HG03439 (cell line): ENCODE results near the gene ACACA.

Source experiments
- ATAC-seq: cut with Tn5 transposase; IDR thresholded peaks from one replicate; pipeline ENCODE4 v1.9.1; 2021; ENCODE audit warnings: mild to moderate bottlenecking, moderate library complexity; ENCODE audit not compliant: unreplicated experiment

Gene ACACA

GRCh38 chr17:37142294-37142896 lies 264.2 kb downstream of the ACACA start:
- no peak for ATAC-seq

DNA sequence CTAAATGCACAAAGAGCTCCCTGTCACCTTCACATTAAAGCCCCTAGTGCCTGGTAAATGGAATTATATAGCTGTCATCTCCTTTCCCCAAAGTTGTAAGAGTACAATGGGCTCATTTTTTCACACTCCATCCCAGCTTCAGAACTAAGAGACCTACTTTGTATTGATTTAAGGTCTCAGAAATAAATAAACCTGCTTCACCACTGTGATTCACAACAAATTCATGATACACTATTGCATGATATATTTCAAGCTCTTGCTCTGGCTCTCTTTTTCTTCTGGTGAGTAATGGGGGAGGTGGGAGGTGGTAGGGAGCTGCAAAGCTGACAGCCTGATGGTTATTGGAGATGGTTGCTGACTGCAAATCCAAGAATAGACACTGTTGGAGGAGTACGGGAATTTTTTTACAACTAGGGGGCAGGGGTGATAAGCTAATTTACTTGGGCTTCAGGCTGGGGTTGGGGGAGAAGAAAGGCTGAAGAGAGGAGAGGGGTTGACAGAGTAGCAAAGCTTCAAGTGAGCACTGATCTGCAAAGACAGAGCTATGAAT lies 268.0 kb downstream of the ACACA start:
- ATAC-seq = no peak

DNA sequence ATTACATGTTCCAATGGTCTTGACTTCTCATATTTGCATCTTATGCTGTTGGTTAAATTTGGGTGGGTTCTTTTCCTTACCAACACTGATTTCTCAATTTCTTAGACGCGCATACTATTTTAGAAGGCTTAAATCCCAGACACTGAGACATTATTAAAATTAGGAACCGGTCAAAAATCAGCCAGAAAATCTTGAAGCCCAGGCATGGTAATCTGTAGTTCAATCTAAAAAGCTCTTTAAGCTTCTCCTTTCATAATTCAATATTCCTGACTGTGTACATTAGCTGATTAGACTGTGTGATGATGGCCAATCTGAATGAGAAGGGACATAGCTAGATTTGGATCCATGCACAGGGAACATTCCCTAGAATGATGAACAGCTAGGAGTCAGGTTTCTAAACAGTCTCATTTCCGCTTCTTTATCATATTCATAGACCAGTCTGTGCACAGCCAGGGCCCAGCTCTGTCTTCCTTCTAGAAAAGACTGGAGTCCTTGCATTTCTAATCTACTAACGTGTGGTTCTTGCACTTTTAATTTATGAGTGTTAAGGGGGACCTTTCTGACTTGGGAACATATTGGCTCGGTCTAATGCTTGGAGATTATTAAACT lies 268.6 kb downstream of the ACACA start:
- ATAC-seq = no peak

DNA sequence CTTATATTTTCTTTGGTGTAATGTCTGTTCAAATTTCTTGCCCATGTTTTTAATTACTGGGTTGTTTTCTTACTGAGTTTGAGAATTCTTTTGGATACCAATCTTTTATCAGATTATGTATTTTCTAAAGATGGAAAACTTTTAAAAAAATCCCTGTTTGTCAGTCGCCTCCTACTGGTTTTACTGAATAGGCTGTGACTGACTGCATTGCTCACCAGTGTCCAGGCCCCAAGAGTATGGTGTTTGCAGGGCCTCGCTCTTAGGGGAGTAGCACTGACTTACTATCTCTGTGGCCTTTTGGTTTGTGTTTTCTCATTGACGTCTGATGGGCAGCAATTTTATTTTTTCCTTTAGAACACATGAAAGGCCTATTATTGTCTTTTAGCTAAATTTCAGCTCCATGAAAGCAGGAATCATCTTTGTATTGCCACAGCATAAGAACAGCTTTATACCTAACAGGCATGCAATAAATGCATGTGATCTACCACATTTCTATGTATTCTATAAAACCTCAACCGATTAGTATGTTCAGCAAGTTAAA lies 269.5 kb downstream of the ACACA start:
- no peak for ATAC-seq

DNA sequence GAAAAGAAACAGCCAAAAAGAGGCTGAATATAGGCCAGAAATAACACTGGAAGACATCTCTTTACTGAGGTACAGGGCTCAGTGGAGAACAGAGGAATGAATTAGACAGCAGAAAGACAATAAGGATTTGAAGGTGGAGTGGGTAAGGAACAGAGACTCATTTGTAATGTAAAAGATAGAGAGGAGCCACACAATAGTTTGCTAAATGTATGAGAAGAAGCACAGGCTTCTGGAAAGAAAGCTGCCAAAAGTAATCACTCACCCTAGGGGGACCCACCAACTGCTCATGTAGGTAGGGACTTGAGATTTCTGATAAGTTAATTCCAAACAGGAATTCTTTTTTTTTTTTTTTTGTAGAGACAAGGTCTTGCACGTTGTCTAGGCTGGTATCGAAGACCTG lies 271.1 kb downstream of the ACACA start:
- no peak for ATAC-seq

DNA sequence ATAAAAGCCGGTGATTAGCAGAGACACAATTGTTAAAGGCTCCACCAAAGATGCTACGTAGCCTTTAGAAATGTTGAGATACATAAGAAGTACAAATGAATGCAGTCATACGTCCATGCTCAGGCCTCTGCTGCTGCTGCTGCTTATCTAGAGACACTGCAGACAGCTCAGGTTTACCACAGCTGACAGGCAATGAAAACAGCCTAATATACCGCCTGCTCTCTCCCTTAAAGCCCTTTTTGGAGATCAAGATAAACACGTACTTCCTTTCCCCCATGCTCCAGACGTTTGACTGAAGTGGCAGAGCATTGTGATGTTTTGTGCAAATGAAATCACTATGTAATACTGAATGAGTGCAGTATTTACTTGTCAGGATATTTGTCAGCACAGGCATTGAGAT lies 272.6 kb downstream of the ACACA start:
- ATAC-seq = no peak

DNA sequence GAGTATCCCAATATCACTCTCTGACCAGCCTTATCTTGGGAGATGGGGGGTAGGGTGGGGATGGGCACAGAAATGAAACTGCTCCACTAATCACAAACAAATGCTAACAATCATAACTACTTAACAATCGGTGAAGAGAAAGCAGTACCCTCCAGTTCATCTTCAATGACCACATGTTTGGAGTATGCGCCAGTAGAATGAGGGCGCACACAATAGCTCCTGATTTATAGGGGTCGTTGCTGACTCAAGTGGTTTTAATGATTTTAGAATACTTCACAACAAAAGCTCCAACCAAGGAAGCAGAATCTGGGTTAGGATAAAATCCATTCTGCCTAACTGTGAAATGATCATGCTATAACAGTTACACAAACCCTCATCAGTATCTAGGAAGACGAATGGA lies 273.5 kb downstream of the ACACA start:
- no peak for ATAC-seq

- ATAC-seq = no peak
Observed at GRCh38 chr17:37131669-37132611, 274.7 kb downstream of the ACACA start.

DNA sequence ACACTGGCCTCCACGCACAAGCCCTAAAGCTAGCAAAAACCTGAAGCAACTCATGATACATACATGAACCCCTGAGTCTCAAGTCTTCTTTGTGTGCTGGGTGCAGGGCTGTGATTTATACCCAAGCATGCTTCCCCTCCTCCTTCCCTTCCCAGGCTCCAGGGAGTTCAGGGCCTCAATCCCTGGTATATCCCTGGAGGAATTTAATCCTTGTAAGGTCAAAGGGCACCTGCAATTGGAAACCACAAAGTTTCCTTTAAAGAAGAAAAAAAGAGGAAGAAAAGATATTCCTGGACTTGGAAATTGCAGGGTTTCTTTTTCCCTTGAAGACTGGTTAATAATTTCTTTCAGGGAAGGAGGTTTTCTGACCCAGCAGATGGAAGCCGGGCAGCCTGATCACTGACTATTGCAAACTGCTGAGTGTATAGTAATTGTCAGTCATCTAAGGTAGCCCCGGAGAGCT lies 275.6 kb downstream of the ACACA start:
- no peak for ATAC-seq

DNA sequence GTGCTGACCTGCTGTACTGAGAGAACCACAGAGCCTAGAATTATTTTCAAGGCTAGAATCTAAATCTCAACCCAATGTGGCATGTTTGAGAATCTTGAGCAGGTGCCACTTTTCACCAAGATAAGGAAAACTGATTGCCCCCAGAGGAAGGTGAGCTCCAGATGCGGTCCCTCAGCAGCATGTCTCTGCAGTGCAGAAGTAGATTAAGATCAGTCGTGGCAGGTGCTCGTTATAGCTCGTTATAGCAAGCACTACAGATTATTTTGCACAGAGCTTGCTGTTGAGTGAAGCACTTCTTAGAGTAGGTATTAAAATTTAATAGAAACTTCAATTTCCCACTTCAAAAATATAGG lies 281.8 kb downstream of the ACACA start:
- no peak for ATAC-seq

- no peak for ATAC-seq
Observed at GRCh38 chr17:37123941-37124820, 282.5 kb downstream of the ACACA start.

DNA sequence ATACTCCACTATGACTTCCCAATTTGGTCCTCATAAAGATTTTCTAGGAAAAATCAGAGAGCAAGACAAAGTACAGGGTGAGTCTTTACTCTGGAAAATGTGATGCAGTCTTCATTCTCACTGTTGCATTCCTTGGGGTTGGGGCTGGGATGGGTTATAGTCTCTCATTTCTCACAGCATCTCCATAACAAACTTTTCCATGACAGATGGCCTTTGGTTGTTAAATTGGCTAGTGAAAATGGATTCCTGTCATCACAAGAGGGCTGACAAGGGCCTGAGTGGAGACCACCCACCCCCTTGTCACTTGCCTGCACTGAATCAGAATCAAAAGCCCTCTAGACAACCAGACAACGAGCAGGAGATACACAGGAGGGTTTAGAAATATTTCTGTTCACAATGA lies 283.2 kb downstream of the ACACA start:
- ATAC-seq = no peak

DNA sequence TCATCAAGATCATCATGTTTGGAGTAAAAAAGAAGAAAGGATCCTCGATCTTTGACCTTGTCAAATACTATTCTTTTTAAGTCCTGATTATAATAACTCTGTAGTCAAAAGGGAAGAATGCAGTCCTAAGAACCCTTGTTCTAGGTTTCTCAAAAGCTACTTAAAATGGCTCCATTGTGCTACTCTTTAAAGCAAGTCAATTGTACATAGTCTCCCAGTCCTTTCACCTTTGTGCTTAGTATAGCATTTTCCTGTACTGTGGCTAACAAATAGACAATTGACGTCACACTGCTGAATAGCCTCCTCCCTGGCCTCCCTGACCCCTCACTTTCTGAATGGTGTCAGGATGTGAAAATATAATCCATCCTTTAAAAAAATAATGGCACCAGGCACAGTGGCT lies 285.0 kb downstream of the ACACA start:
- no peak for ATAC-seq

- no peak for ATAC-seq
Observed at GRCh38 chr17:37118366-37119137, 288.1 kb downstream of the ACACA start.

GRCh38 chr17:37117373-37118142 lies 289.1 kb downstream of the ACACA start:
- no peak for ATAC-seq

- ATAC-seq = no peak
Observed at GRCh38 chr17:37116671-37117185, 289.9 kb downstream of the ACACA start.

GRCh38 chr17:37111329-37111728 lies 295.3 kb downstream of the ACACA start:
- no peak for ATAC-seq

DNA sequence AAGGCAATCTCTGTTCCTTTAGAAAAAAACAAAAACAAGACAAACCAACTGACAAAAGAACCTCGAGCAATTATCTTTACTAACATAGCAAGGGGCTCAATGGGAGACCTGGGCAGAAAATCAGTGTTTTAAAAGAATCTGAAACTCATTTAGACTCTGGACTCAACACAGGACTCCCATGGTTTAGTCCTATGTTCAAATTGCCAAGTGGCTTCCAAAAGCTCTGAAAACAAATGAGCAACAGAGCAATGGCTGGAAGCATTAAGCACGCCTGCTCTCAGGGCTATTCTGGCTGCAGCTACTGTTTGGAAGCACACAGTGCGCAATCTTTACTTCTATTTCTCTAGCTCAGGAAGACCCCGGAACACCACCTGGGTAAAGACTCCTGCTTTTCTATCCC lies 295.9 kb downstream of the ACACA start:
- ATAC-seq = no peak
